GM08714 (cell line): Measurements from ENCODE around the gene IQSEC1.

ENCODE experiments used
- H3K4me3 ChIP-seq: fragments of 200-500 bp; sonication (Bioruptor generic); 2 replicates; pipeline ENCODE4 v1.5.1; 2014; ENCODE audit warnings: mild to moderate bottlenecking, low read length, inconsistent platforms
- ZNF274 ChIP-seq: IDR thresholded peaks from 2 replicates; pipeline ENCODE4 v1.6.1; 2012; ENCODE audit warnings: mild to moderate bottlenecking, low read depth, low read length

The IQSEC1 gene

GRCh38 chr3:13058346-13059120 lies 14.7 kb downstream of the IQSEC1 start:
- no peak overlapping the region for H3K4me3 ChIP-seq
- no peak for TF ChIP-seq ZNF274

GRCh38 chr3:13057282-13058040 lies 15.8 kb downstream of the IQSEC1 start:
- no peak overlapping the region for H3K4me3 ChIP-seq
- no peak for TF ChIP-seq ZNF274

GRCh38 chr3:13055634-13056033 lies 17.6 kb downstream of the IQSEC1 start:
- TF ChIP-seq ZNF274 = no peak
- no peak overlapping the region for H3K4me3 ChIP-seq

GRCh38 chr3:13054341-13055285 lies 18.6 kb downstream of the IQSEC1 start:
- no peak for TF ChIP-seq ZNF274
- H3K4me3 ChIP-seq = no peak overlapping the region

- H3K4me3 ChIP-seq = no peak overlapping the region
- TF ChIP-seq ZNF274 = no peak
These were observed 19.3 kb downstream of the IQSEC1 start for GRCh38 chr3:13053893-13054292.

GRCh38 chr3:13053420-13053819 lies 19.8 kb downstream of the IQSEC1 start:
- H3K4me3 ChIP-seq = no peak overlapping the region
- TF ChIP-seq ZNF274 = no peak

- no peak for TF ChIP-seq ZNF274
- H3K4me3 ChIP-seq = no peak overlapping the region
These were observed 20.9 kb downstream of the IQSEC1 start for GRCh38 chr3:13052191-13052820.

- H3K4me3 ChIP-seq = no peak overlapping the region
- TF ChIP-seq ZNF274 = no peak
These were observed 21.6 kb downstream of the IQSEC1 start for GRCh38 chr3:13051581-13051980.

- TF ChIP-seq ZNF274 = no peak
- no peak overlapping the region for H3K4me3 ChIP-seq
These were observed 22.2 kb downstream of the IQSEC1 start for GRCh38 chr3:13051066-13051465.

GRCh38 chr3:13050446-13050845 lies 22.8 kb downstream of the IQSEC1 start:
- H3K4me3 ChIP-seq = no peak overlapping the region
- TF ChIP-seq ZNF274 = no peak

- H3K4me3 ChIP-seq = no peak overlapping the region
- TF ChIP-seq ZNF274 = no peak
These were observed 23.8 kb downstream of the IQSEC1 start for GRCh38 chr3:13049400-13049799.

- no peak for TF ChIP-seq ZNF274
- no peak overlapping the region for H3K4me3 ChIP-seq
These were observed 25.7 kb downstream of the IQSEC1 start for GRCh38 chr3:13047296-13048165.

GRCh38 chr3:13046569-13047274 lies 26.5 kb downstream of the IQSEC1 start:
- H3K4me3 ChIP-seq = no peak overlapping the region
- TF ChIP-seq ZNF274 = no peak
